ENCODE data around the gene PPP4R3B.
"Not testable (repeated sequence)": the region's sequence is repeated elsewhere in the genome, so short reads cannot be mapped to it uniquely, and the experiment has no call there.

PPP4R3B gene

DNA sequence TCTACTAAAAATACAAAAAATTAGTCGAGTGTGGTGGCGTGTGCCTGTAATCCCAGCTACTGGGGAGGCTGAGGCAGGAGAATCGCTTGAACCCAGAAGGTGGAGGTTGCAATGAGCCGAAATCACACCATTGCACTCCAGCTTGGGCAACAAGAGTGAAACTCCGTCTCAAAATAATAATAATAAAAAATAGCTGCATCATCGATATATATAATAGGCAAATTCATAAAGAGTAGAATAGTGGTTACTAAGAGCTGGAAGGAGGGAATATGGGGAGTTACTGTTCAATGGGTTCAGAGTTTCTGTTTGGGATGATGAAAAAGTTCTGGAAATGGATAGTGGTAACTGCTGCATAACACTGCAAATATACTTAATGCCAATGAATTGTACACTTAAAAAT is 20.6 kb downstream of the PPP4R3B start:
- not testable (repeated sequence) for DNase-seq (ENCODE audit: low read depth)

DNA sequence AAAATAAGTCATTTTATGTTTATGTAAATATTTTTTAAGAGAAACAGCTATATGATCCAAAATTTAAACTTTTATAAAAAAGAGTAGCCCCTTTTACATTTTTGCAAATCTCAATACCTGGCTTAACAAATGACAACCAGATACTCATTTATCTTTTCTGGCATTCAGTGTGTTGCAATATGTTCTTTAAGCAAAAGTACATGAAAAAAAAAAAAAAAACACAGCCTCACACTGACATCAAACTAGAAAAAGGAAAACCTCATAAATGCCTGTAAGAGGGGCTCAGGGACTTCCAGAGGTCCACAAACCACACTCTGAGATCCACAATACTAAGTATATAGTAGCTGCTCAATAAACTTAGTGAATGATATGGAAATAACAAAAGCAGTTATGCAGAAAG is 21.9 kb downstream of the PPP4R3B start:
- DNase-seq (ENCODE audit: low read depth): no peak

DNA sequence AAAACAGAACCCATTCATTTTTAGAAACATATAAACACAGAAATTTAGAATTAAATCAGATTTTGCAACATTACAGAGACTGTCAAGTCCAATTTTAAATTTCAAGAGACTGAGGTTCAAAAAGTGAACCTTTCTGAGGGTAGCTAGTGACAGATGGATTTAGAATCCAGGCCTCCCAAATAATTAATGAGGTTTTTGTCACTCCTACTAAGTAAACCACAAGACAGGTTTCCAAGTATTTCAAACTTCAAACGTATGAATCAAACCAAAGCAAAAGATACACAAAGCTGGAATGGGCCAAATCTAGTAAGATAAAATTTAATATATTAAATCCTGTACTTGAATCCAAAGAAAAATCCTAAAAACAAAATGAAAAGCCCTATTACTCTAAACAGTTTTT is 25.3 kb downstream of the PPP4R3B start:
- no peak for DNase-seq (ENCODE audit: low read depth)

DNA sequence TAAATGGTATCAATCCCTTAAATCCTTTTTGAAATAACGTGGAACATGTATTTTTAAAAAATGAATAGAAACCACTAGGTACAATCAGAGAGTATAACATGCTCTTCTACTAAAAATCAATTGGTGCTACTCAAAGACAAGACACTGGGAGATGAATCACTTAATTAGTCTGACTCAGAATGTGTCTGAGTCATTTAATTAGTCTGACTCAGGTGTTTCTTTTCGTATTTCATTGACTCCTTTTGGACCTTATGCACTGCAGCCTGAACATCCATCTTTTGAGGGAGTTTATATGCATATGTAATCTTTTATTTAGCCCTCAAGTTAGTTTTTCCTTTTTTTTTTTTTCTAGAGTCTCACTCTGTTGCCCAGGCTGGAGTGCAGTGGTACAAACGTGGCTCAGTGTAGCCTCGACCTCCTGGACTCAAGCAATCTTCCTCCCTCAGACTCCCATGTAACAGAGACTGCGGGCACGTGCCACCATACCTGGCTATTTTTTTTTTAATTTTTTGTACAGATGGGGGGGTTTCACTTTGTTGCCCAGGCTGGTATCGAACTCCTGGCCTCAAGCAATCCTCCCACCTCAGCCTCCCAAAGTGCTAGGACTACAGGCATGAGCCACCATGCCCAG is 26.5 kb downstream of the PPP4R3B start:
- no peak for DNase-seq (ENCODE audit: low read depth)

DNA sequence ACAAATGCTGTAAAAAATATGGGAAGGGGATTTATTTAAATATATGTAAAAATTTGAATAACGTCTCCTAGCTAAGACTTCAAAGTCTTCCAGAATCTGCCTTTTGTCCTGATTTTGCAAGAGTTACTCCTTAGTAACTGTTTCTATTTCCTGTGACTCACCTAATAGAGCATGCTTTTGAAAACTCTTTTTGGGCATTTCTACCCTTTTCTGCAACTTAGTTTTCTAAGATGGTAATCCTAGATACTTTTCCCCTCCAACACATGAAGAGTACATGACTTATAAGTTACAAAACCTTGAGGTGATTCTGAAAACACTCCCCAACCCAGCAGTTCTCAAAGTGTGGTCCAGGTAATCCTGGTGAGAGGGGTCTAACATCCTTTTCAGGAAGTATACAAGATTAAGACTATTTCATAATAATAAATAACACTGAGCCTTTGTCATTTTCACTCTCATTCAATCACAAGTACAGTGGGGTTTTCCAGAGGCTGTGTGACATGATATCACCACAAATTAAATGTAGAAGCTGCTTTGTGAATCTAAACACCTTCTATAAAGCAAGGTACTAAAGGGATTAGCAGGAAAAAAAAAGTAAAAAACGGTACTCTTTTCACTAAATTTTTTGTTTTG is 31.9 kb downstream of the PPP4R3B start:
- no peak for DNase-seq (ENCODE audit: low read depth)

DNA sequence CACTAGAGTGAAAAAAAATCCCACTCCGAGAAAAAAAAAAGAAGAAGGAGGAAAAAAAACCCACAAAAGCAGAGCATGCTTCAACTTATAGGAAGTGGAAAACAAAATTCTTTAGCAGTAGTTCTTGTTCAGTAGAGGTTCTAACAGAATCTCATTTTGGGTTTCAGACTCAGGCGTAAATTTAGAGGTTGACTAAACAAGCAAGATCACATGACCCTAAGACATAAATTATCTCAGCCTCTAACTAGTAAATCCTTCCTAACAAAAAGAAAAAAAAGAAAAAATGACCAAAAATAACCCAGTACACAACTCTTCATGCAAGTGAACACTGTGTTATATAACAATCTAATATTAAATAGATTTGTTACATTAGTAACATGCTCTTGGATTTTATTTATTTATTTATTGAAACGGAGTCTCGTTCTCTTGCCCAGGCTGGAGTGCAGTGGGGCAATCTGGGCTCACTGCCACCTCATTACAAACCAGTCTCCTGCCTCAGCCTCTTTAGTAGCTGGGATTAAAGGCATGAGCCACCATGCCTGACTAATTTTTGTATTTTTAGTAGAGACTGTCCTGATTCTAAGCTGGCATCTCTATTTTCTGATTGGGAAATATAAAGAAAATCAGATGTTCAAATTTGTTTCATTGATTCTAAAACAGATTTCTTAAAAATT is 35.4 kb downstream of the PPP4R3B start:
- DNase-seq (ENCODE audit: low read depth): no peak

DNA sequence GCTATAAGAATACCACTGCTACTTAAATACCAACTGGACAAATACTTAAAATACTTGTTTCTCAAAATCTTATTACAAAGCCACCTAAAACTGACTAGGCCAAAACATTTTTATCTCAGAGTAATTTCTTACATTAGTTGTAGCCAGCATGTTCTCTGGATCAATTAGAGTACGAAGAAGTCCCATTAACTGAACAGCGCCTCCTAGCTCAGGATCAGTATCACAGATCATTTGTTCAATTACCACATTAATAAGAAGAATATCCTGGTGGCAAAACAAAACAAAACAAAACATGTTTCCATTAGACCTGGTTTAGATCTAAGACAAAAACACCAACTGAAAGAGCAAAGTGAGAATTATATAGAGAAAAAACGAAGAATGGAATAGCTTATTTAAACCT is 36.0 kb downstream of the PPP4R3B start:
- DNase-seq (ENCODE audit: low read depth): no peak

DNA sequence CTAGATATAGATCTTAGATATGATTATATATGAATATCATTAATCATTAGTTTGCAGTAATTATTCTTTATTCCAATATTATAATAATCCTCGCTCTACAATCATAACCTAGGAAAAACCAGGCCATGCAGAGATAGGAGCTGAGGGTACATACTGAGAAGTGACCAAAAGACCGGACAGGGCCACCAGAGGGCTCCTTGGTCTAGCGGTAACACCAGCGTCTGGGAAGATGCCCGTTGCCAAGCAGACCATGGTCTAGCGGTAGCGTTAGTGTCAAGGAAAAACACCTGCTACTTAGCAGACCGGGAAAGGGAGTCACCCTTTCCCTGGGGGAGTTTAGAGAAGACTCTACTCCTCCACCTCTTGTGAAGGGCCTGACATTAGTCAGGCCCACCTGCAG is 48.4 kb downstream of the PPP4R3B start:
- DNase-seq (ENCODE audit: low read depth): not testable (repeated sequence)

DNA sequence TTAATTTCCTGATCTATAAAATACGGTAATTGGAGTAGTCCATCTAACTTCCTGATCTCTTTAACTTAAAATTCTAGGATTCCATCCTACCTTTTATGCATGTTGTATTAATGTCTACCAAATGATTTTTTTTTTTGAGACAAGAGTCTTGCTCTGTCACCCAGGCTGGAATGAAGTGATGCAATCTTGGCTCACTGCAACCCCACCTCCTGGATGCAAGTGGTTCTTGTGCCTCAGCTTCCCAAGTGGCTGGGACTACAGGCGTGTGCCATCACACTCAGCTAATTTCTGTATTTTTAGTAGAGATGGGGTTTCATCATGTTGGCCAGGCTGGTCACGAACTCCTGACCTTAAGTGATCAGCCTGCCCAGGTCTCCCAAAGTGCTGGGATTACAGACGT is 50.1 kb downstream of the PPP4R3B start:
- DNase-seq (ENCODE audit: low read depth): no peak

DNA sequence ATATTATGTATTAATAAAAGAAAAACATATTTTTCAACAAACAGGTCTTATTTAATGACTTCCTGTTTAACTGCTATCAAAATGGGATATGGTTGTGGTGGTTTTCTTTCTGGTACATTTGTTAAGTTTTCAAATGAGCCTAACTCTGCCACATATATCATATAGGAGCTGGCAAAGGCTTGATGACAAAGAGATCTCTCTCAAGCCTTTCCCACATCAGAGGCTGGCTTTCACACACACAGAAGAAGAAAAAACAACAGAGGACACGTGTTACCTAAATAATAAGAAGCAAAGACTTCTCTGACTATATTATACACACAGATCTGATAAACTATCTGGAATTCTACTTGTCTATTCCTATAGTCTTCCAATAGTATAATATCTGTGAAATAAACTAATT is 51.8 kb downstream of the PPP4R3B start:
- no peak for DNase-seq (ENCODE audit: low read depth)

DNA sequence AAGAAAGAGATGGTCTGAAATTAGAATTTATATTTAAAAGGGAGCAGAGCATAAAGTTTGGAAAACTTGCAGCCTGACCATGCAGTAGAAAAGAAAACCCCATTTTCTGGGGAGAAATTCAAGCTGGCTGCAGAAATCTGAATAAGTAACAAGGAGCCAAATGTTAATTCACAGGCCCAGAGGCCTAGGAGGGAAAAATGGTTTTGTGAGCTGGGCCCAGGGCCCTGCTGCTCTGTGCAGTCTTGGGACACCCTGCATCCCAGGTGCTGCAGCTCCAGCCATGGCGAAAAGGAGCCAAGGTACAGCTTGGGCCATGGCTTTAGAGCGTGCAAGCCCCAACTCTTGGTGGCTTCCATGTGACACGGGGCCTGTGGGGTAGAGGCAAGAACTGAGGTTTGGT is 56.6 kb downstream of the PPP4R3B start:
- no peak for DNase-seq (ENCODE audit: low read depth)

DNA sequence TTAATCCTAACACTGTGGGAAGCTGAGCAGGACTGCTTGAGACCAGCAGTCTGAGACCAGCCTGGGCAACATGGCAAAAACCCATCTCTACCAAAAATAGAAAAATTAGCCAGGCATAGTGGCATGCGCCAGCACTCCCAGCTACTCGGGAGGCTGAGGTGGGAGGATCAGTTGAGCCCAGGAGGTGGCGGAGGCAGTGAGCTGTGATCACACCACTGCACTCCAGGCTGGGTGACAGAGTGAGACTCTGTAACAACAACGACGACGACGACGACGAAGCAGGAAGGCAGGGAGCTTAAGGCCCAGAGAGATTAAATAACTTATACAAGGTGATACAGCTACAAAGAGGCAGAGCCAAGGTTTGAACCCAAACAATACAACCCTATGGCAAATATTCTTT is 60.6 kb downstream of the PPP4R3B start:
- DNase-seq (ENCODE audit: low read depth): no peak

DNA sequence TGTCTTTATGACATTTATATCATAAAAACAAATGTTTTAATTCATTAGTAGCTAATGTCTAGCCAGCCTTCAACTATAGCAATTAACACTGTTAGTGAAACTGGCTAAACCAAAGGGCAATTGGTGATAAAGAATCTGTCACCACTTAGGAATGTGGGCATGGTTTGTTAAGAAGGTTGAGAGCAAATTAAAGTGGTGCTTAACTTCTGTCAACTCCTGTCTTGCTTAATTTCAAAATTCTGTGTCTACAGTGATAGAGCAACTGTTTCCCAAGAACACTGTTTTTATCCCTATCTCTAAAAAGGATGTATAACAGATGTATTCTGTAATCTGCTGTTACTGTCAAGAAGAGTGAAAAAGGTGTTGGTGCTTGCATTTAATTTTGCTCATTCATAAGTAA is 61.4 kb downstream of the PPP4R3B start:
- DNase-seq (ENCODE audit: low read depth): no peak

DNA sequence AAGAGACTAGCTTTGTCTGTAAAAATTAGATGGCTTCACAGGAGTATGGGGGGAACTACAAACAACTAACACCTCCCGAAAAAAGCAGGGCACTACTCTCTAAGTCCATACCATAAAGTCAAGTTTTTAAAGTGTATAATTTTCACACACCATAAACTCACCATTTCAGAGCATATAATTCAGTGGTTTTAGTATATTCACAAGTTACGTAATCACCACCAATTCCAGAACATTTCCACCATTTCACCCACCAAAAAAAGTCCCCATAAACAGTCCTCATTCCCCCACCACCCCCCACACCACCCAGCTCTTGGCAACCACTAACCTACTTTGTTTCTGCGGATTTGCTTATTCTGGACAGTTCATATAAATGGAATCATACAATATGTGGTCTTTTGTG is 64.1 kb downstream of the PPP4R3B start:
- DNase-seq (ENCODE audit: low read depth): no peak

DNA sequence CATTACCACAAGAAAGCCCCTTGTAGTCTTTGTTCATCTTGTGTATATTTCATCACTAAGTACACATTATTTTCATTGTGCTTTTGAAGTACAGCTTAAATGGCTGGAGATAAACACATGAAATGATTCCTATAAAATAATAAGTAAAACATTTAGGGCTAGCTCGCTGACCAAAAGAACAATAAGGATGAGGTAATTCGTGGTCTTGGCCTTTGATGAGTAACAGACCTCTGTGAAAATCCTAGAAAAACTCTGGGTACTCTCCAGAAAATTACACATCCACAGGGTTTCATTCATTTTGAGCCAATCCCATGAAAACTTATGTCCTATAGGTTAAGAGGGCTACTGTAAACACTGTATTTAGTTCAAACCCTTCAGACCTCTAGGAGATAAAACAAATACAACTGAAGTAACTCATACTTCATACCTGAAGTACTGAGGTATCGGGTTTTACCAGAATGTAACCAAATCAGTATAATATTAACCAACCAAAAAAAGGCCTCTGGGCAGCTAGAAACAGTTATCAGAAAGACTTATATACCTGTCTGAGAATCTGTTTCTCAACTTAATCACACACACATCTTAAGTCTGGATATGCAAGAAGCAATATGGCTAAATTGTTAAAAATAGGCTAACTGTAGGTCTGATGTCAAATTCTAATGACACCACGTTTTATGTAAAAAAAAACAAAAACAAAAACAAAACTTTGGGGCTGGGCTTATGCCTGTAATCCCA is 66.9 kb downstream of the PPP4R3B start:
- no peak for DNase-seq (ENCODE audit: low read depth)

DNA sequence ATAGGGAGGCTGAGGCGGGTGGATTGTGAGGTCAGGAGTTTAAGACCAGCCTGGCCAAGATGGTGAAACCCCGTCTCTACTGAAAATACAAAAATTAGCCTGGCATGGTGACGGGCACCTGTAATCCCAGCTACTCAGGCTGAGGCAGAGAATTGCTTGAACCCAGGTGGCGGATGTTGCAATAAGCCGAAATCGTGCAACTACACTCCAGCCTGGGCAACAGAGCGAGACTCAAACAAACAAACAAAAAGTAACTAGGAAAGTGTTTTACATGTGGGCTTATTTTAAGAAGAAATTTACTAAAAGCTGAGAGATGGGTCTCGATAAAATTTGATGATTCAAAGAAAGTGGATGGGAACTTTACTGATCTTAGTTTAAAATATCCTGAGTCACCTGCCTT is 69.7 kb downstream of the PPP4R3B start:
- not testable (repeated sequence) for DNase-seq (ENCODE audit: low read depth)

DNA sequence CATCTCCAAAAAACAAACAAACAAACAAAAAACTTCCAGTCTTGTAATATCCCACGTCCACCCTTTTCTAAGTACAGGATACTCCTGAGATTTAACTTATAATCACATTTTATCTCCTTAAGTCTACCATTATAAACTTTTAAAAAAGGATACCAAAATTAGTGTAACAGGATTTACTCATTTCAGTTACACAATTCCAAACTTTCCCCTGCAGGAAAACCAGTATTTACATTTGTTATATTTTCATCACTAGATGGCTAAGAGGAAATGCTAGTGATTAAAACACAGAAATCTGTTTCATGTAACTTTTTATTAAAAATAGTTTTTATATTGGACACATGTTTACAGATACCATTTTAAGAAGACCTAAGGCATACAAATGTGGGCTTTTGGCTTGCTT is 70.4 kb downstream of the PPP4R3B start:
- DNase-seq (ENCODE audit: low read depth): no peak

DNA sequence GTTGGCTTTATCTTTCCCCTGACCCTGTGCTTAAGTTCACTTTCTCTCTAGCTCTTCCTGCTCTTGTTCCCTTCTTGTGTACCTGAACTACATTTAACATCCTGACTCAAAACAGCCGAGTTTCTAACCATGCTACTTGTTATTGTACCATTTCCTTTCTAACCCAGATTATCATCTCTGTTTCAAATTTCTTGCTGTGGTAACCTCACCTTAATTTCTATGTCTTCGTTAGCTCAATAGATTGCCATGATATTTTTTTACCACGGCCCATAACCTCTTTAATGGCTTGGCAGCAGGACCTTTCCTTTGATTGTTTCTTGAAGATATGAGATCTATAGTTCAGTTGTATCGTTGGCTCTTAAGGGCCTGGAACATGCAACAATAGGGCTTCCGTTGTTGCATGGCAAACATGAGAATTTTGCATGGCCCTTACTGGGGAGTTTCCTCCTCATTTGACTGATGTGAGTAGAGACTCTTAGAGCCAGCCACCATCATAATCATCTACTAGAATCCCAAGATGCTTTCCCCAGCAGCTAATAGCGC is 86.8 kb downstream of the PPP4R3B start:
- DNase-seq (ENCODE audit: low read depth): no peak

DNA sequence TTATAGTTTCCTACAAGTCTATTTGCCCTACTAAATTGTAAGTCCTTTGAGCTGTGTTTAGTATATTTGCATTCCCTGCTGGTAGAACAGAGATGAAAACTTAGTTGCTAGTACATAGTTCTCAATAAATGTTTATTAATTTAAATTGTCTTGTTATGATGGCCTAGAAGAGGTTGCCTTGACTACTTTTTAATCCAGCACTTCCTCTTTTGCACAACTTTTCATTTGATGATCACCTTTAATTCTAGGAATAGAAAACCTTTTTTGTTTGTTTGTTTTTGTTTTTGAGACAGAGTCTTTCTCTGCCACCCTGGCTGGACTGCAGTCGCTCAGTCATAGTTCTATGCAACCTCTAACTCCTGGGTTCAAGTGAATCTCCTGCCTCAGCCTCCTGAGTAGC is 91.2 kb downstream of the PPP4R3B start:
- no peak for DNase-seq (ENCODE audit: low read depth)

DNA sequence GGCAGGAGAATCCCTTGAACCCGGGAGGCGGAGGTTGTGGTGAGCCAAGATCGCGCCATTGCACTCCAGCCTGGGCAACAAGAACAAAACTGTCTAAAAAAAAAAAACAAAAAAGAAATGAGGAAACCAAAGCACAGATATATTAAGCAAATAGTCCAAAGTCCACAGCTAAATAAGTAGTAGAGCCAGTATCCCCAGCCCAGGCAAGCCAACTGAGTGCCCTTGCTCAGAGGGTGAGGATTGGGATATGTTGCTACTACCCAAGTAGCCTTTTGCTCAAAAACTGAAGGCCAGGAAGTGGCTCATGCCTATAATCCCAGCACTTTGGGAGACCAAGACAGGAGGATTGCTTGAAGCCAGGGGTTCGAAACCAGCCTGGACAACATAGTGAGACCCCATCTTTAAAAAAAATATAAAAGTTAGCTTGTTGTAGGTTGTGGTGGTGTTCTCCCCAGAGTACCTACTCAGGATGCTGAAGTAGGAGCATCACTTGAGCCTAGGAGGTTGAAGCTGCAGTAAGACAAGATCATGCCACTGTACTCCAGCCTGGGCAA is 92.5 kb downstream of the PPP4R3B start:
- DNase-seq (ENCODE audit: low read depth): no peak

DNA sequence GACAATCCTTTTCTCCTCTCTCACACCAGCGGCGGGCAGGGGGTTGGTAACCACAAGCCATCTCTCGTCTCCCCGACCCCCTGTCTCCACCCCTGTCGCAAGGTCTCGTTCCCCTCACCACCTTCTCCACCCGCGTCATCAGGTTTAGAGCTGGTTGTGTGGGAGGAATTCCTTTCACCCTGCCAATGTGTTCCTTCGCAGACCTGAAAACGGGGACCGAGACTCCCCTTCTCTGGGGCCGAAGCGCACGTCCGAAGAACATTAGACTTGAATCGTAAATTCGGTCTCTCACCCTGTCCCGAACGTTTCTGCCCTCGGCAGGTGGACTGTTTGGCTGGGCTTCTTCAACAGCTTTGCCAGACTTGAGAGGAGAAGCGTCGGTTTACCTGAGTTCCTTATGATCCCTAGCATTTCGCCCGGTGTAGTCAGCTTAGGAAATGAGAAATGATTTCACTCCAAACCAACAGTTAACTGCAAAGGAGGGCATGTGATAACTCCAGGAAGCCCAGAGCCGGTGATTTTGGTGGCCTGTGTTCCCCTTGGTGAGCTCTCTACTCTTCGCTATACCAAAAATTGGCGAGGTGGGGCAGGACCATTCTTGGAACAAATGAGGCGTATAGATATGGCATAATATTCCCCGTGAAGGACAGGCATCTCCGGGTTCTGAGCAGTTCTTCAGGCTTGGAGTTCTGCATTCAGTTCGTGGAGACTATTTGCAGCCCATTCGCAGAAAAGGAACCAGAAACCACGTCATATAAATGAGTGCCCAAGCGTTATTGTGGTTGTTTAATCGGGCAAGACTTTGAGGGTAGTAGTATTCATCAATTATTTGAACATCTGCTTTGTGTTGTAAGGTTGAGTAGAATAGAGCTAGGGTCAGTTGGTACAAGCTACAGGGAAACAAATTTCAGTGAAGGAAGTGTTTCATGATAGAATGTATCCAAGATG is 97.2 kb downstream of the PPP4R3B start:
- DNase-seq (ENCODE audit: low read depth): peak; percentile 32

Data from T follicular helper cell (primary cell).